Spleen (tissue), 11 donors: ENCODE measurements around the gene RERG. TPM values are rescaled to one million over a fixed set of nuclear protein-coding genes. Genes with fewer than 3 reads are reported as not detected.

Experiments used
- DNase-seq: peaks from one replicate; pipeline ENCODE4 v3.0.0-alpha.2; 2020
- H3K27ac ChIP-seq, 8 donors: fragments of 200-600 bp; sonication (generic) in 7 of 8; 1 replicate in 4 of 8; 2 replicates in 4 of 8; pipeline versions ENCODE4 v1.5.0 to v1.8.0; 2016 to 2021; ENCODE audit warnings: inconsistent platforms in 4 of 8, mild to moderate bottlenecking in 4 of 8, moderate library complexity in 1 of 8
- H3K27me3 ChIP-seq, 7 donors: fragments of 200-600 bp; sonication (generic) in 6 of 7; replicated peaks in 1 of 7; 1 replicate in 4 of 7; 2 replicates in 3 of 7; pipeline versions ENCODE4 v1.5.0 to v1.8.0; 2016 to 2021; ENCODE audit warnings: inconsistent platforms in 3 of 7, mild to moderate bottlenecking in 1 of 7
- H3K36me3 ChIP-seq, 6 donors: fragments of 200-600 bp; sonication (generic) in 5 of 6; 1 replicate in 4 of 6; 2 replicates in 2 of 6; pipeline versions ENCODE4 v1.5.0 to v1.8.0; 2016 to 2021; ENCODE audit warnings: inconsistent platforms in 2 of 6
- H3K4me1 ChIP-seq, 6 donors: fragments of 200-600 bp; sonication (generic) in 5 of 6; 1 replicate in 3 of 6; 2 replicates in 3 of 6; pipeline versions ENCODE4 v1.5.0 to v1.8.0; 2016 to 2021; ENCODE audit warnings: inconsistent platforms in 3 of 6
- H3K4me3 ChIP-seq, 8 donors: fragments of 200-600 bp; sonication (generic) in 7 of 8; 1 replicate in 4 of 8; 2 replicates in 4 of 8; pipeline versions ENCODE4 v1.5.0 to v1.8.0; 2016 to 2021; ENCODE audit warnings: inconsistent platforms in 4 of 8, mild to moderate bottlenecking in 4 of 8, moderate library complexity in 2 of 8
- H3K9me3 ChIP-seq, 8 donors: fragments of 200-600 bp; sonication (generic) in 7 of 8; 1 replicate in 4 of 8; 2 replicates in 4 of 8; pipeline versions ENCODE4 v1.5.0 to v1.8.0; 2016 to 2021; ENCODE audit warnings: inconsistent platforms in 4 of 8
- POLR2A ChIP-seq, 3 donors: fragments of 450-650 bp; IDR thresholded peaks; one replicate each; pipeline ENCODE4 v1.5.1; 2017; ENCODE audit warnings: antibody characterized with exemption in 3 of 3, mild to moderate bottlenecking in 1 of 3
- POLR2AphosphoS5 ChIP-seq, 3 donors: sonication (generic); formaldehyde crosslinking; IDR thresholded peaks; one replicate each; pipeline ENCODE4 v1.5.1; 2017; ENCODE audit warnings: antibody characterized with exemption in 3 of 3
- WGBS, 5 donors: extraction: QIAGEN DNeasy Blood & Tissue Kit in 3 of 5; methylation state at CpG; one replicate each; pipeline versions ENCODE4 v1.1.5 to v1.1.7; 2013 to 2018; 5-methylcytosine and 5-hydroxymethylcytosine counted together
- intact Hi-C: fragments of 100-400 bp; cut with DNase I; formaldehyde crosslinking; loops from one replicate; pipeline ENCODE4 v1.15.0; 2023; ENCODE audit warnings: low total_unique reads
- polyA plus RNA-seq, 3 donors: library from polyadenylated mRNA; stranded (reverse); fragments of 200-250 nt; gene quantifications; one replicate each; pipeline ENCODE4 v1.2.1, GENCODE V29; 2013
- total RNA-seq, 7 donors: library from RNA; depleted of rRNA in 3 of 7; stranded (reverse); fragments of >200 nt in 3 of 7; fragmentation: NEBNext Ultra II Directional in 4 of 7; extraction: Animal tissue kit (Norgen Biotek cat#: 25700) in 4 of 7; gene quantifications; one replicate each; pipeline versions ENCODE4 v1.1.0 to v1.2.1, GENCODE V29; 2016 to 2021
- TF ChIP-seq, protein P1 (sequence below), 11 experiments: fragments of 200-600 bp in 7 of 11; fragments of 450-650 bp in 4 of 11; sonication (generic) in 4 of 11; IDR thresholded peaks in 8 of 11; conservative IDR thresholded peaks in 3 of 11; 1 replicate in 7 of 11; 2 replicates in 4 of 11; pipeline versions ENCODE4 v1.4.0 to v1.8.0; 2016 to 2021; ENCODE audit warnings: antibody characterized with exemption in 11 of 11, inconsistent platforms in 4 of 11, mild to moderate bottlenecking in 1 of 11
- donor health status: healthy with polysubstance abuse.
- donor health status: DM: no; HTN: no; CAD: no; lungs with moderate emphysema.
- donor health status: DM: no; HTN: no; CAD: no.
- donor health status: Bipolar disorder and iron deficiency.
- donor health status: healthy.
- donor health status: DM: no; HTN: no; CAD: no.
- donor health status: DM: yes; HTN: yes; CAD: no.

The RERG gene
- total and polyA plus RNA-seq, 10 donors: 10.1 to 74.7 (median 38.0) TPM

- DNase-seq: no peak
- no peaks in the 10 kb centered on the region for H3K9me3 ChIP-seq
- H3K4me1 ChIP-seq: no peaks in the 10 kb centered on the region
- no peak for TF ChIP-seq POLR2AphosphoS5 (IDR thresholded peaks at IDR 0.05)
- TF ChIP-seq, protein P1, sequence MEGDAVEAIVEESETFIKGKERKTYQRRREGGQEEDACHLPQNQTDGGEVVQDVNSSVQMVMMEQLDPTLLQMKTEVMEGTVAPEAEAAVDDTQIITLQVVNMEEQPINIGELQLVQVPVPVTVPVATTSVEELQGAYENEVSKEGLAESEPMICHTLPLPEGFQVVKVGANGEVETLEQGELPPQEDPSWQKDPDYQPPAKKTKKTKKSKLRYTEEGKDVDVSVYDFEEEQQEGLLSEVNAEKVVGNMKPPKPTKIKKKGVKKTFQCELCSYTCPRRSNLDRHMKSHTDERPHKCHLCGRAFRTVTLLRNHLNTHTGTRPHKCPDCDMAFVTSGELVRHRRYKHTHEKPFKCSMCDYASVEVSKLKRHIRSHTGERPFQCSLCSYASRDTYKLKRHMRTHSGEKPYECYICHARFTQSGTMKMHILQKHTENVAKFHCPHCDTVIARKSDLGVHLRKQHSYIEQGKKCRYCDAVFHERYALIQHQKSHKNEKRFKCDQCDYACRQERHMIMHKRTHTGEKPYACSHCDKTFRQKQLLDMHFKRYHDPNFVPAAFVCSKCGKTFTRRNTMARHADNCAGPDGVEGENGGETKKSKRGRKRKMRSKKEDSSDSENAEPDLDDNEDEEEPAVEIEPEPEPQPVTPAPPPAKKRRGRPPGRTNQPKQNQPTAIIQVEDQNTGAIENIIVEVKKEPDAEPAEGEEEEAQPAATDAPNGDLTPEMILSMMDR (IDR thresholded peaks at IDR 0.05 in 8 of 11, conservative IDR thresholded peaks at IDR 0.05 in 3 of 11): no peak
- TF ChIP-seq POLR2A (IDR thresholded peaks at IDR 0.05): no peak
- no peak overlapping the region for H3K27ac ChIP-seq
- H3K36me3 ChIP-seq: no peaks in the 10 kb centered on the region
- WGBS, 5 donors: 71 to 96% (median 83%) methylated on average over 1 of the region's 1 CpG
- no peaks in the 10 kb centered on the region for H3K27me3 ChIP-seq
- intact Hi-C loops: no loop called here
- H3K4me3 ChIP-seq: no peak overlapping the region
Observed at GRCh38 chr12:15268309-15268708, 47.1 kb upstream of the RERG start.

DNA sequence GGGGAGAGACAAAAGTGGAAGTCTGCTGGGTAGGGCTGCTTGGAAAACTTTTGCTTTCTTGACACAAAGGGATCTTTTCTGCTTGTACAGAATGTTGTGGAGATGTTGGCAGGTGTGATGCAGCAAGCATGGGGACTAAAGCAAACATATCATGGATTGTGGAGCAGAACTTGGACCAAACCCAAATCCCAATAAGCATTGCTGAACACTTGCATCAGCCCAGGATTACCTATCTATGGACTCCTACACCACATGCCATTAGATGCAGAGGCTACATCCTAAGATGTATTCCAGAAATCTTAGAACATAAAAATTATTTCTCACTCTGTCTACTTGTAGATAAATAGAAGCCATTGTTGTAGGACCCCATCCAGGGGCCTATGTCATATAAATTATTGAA, 44.7 kb upstream of the RERG start:
- H3K4me3 ChIP-seq: no peak overlapping the region
- no peaks in the 10 kb centered on the region for H3K36me3 ChIP-seq
- H3K27ac ChIP-seq: no peak overlapping the region
- no peak for DNase-seq
- no peaks in the 10 kb centered on the region for H3K9me3 ChIP-seq
- H3K27me3 ChIP-seq: no peaks in the 10 kb centered on the region
- H3K4me1 ChIP-seq: no peaks in the 10 kb centered on the region
- intact Hi-C loops: no loop called here
- TF ChIP-seq POLR2AphosphoS5 (IDR thresholded peaks at IDR 0.05): no peak
- TF ChIP-seq, protein P1 (IDR thresholded peaks at IDR 0.05 in 8 of 11, conservative IDR thresholded peaks at IDR 0.05 in 3 of 11): no peak

GRCh38 chr12:15256761-15257160, 35.5 kb upstream of the RERG start:
- H3K4me1 ChIP-seq: no peaks in the 10 kb centered on the region
- H3K9me3 ChIP-seq: peaks cover 0 to 13% (median 9%) of the 10 kb centered on the region in 8 donors
- 37 to 77% (median 47%) methylated on average over 4 of the region's 4 CpGs for WGBS, 5 donors
- DNase-seq: no peak
- intact Hi-C loops: no loop called here
- H3K4me3 ChIP-seq: no peak overlapping the region
- TF ChIP-seq, protein P1 (IDR thresholded peaks at IDR 0.05 in 8 of 11, conservative IDR thresholded peaks at IDR 0.05 in 3 of 11): no peak
- TF ChIP-seq POLR2A (IDR thresholded peaks at IDR 0.05): no peak
- no peak for TF ChIP-seq POLR2AphosphoS5 (IDR thresholded peaks at IDR 0.05)
- H3K36me3 ChIP-seq: no peaks in the 10 kb centered on the region
- H3K27me3 ChIP-seq: peaks cover 0 to 6% (median 0%) of the 10 kb centered on the region in 7 donors
- no peak overlapping the region for H3K27ac ChIP-seq

DNA sequence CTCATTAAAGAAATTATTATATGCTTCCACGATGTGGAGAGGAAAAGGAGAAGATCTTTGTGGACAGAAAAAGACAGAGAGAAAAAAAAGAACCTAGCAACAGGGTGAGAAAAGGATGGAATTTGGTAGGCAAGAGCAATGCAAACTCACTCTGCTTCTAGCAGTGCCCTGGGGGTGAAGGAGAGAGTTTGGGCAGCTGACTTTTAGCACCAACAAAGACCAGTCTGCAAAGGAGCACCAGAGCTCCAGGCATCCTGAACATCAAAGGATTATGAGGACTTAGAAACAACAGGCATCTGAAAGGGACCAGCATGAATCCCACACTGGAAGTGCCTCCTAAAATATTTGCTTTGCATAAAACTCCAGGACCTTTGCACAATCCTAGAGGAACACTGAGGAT, 32.8 kb upstream of the RERG start:
- Histone ChIP-seq H3K27ac (no peak overlapping the region), H3K4me3 (no peak overlapping the region), H3K36me3 (no peaks in the 10 kb centered on the region), H3K9me3 (peaks cover 0 to 14% (median 7%) of the 10 kb centered on the region in 8 donors), H3K27me3 (peaks cover 0 to 24% (median 0%) of the 10 kb centered on the region in 7 donors), H3K4me1 (no peaks in the 10 kb centered on the region)
- DNase-seq: no peak
- 51 to 92% (median 81%) methylated on average over 1 of the region's 1 CpG for WGBS, 5 donors
- intact Hi-C loops: no loop called here
- TF ChIP-seq POLR2A (IDR thresholded peaks at IDR 0.05) (no peak), POLR2AphosphoS5 (IDR thresholded peaks at IDR 0.05) (no peak)
- TF ChIP-seq, protein P1 (IDR thresholded peaks at IDR 0.05 in 8 of 11, conservative IDR thresholded peaks at IDR 0.05 in 3 of 11): no peak
